ENCODE results near the gene LRRN2.
"Not testable (repeated sequence)": the region's sequence is repeated elsewhere in the genome, so short reads cannot be mapped to it uniquely, and the experiment has no call there.

Gene LRRN2

DNA sequence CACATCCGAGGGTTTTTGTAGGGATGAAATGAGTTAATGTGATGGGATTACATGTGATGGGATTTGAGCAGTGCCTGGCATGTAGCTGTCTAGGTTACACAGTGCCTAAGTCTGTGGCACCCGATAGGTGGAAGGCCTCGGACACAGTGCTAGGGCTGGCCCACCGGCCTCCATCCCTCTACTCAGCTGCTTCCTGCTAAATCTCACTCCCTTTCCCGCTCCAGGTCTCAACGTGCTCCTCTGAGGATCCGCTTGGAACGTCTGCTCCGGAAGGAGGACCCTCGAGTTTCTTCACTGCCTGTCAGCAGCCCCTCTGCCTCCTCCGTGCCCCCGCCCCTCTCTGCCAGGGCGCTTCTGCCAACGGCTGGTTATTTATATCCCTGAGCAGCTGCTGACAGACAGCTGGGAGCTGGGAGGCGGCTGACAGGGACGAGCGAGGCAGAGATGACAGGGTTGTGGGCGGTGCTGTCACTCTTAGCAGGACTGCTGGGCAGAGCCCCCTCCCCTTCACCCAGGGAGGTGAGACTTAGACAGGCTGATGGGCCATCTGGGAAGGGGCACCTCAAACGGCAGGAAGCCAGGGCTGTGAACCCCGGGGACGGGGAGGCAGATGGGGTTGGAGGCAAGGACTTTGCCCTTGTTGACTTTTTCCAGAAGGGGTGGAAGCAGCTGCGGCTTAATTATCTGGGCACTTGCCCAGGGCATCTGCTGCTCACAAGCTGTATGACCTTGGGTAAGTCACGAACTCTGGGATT, 26.6 kb upstream of the LRRN2 start:
- no peak for DNase-seq

- DNase-seq = no peak
Measured at GRCh38 chr1:204711103-204711946, 25.8 kb upstream of the LRRN2 start.

- DNase-seq = no peak
Measured at GRCh38 chr1:204709960-204710912, 24.7 kb upstream of the LRRN2 start.

DNA sequence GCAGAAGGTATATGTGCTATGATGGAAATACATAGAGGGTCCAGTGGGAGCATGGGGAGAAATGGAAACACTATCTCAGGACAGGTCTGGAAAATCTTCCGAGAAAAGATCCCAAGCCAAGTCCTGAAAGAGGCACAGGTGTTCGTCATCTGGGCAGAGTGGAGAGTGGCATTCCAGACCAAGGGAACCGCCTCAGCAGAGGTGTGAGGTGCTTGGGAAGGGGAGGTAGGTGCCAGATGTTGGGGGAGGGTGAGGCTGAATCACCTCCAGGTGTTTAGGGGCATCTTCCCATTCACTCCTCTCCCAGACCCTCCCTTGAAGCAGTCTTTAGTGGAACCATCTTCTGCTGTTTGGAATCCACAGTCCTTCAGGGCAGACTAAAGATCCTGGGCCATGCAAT, 23.5 kb upstream of the LRRN2 start:
- no peak for DNase-seq

- DNase-seq = peak; percentile 1
Measured at GRCh38 chr1:204706838-204707509, 21.4 kb upstream of the LRRN2 start.

GRCh38 chr1:204705888-204706837, 20.6 kb upstream of the LRRN2 start:
- no peak for DNase-seq

GRCh38 chr1:204705493-204705811, 19.9 kb upstream of the LRRN2 start:
- DNase-seq = no peak

DNA sequence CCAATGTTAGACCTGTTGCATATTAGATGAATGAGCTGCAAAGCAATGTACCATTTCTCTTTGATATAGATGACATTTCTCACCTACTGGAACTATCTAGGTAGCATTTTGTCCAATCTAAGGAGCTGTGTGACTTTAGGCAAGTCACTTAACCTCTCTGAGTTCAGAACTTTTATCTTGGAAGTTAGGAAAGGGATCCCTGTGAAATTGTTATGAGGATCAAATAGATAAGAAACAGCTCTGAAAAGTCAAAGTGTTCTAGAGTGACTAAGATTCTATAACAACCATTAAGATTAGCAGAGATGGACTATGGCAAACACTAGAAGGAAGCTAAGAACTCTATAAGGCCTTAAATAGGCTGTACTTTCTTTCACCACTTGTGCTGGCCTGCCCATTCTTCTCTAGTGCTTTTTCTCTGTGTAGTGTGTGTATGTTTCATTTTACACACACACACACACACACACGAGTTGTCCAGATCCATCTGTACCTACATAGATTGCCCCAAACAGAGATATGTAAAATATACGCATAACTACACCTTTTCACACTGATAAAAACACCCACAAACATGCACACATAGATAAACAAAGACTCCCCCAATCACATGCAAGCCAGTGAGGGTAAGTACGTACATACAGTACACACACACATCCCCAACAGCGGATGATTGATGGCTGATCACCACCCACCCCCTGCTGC, 19.4 kb upstream of the LRRN2 start:
- DNase-seq = no peak

- DNase-seq = no peak
Measured at GRCh38 chr1:204703826-204704612, 18.5 kb upstream of the LRRN2 start.

DNA sequence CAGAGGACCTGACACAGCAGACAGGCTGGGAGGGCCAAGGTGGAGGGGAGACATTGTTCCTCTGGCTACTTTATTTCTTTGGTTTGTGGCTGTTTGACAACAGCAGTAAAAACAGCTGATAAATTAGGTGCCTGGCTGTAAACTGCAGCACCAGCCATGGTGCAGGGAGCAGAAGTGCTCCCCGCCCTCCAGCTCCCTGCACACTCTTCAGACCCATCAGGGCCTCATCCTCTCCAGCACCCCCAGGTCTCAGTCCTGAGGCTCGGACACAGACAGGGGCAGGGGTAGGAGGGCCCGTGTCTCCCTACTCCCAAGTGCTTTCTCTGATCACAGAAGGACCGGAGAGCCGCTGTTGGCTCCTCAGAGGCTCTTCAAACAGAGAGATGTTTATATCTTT, 17.7 kb upstream of the LRRN2 start:
- no peak for DNase-seq

GRCh38 chr1:204702552-204703267, 17.2 kb upstream of the LRRN2 start:
- DNase-seq = no peak

- no peak for DNase-seq
Measured at GRCh38 chr1:204701229-204701628, 15.7 kb upstream of the LRRN2 start.

- DNase-seq = no peak
Measured at GRCh38 chr1:204697893-204698292, 12.4 kb upstream of the LRRN2 start.

DNA sequence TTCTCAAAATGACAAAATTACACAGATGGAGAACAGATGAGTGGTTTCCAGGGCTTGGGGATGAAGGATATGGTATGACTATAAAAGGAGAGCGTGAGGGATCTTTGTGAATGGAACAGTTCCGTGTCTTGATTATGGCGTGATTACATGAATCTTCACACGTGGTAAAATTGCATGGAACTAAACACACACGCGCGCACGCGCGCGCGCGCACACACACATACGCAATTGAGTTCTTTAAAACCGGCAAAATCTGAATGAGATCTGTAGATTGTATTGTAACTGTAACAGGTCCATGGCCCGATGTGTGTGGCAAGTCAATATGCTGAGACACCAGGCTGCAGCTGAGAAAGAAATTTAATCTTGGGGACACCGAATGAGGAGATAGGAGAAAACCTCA, 11.1 kb upstream of the LRRN2 start:
- DNase-seq = no peak

- no peak for DNase-seq
Measured at GRCh38 chr1:204695692-204696091, 10.2 kb upstream of the LRRN2 start.

- no peak for DNase-seq
Measured at GRCh38 chr1:204694145-204694544, 8.6 kb upstream of the LRRN2 start.

DNA sequence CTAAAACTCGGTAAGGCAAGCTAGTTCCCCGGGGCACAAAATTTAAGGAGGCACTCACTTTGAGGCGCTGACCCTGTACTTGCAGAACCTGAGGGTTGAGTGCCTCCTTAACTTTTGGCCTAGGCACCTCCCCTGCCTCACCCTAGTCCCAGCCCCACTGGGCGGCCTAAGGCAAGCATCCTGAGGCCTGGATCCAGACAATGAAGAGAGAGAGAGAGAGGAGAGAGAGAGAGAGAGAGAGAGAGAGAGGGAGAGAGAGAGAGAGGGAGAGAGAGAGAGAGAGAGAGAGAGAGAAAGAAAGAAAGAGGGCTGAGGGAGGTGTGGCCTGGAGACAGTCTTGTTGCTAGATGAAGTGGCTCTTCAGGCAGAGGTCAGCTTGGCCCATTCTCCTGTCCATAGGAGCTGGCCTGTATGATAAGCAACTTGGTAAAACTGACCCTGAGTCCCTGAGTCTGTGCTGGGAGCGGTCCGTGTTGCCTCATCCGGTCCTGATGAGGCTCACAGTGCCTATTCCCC, 7.4 kb upstream of the LRRN2 start:
- no peak for DNase-seq

GRCh38 chr1:204692325-204692840, 6.8 kb upstream of the LRRN2 start:
- DNase-seq = no peak

GRCh38 chr1:204691328-204691730, 5.8 kb upstream of the LRRN2 start:
- not testable (repeated sequence) for DNase-seq
